ACHN (cell line): ENCODE data around the gene GNE.
A peak's percentile ranks its signal among the peaks of the same experiment; 100 is the strongest.
"Not testable (repeated sequence)": the region's sequence is repeated elsewhere in the genome, so short reads cannot be mapped to it uniquely, and the experiment has no call there.

Source experiments
- DNase-seq: peaks from one replicate; pipeline ENCODE4 v3.0.0-alpha.2; 2015
- in situ Hi-C: cut with HindIII; loops from 2 replicates; pipeline ENCODE4 v1.10.0; 2017; ENCODE audit warnings: low sequenced_read_pairs, low pct_ligation_motif_present, low pct_unique_long_range_greater_than_20kb

The GNE gene

DNA sequence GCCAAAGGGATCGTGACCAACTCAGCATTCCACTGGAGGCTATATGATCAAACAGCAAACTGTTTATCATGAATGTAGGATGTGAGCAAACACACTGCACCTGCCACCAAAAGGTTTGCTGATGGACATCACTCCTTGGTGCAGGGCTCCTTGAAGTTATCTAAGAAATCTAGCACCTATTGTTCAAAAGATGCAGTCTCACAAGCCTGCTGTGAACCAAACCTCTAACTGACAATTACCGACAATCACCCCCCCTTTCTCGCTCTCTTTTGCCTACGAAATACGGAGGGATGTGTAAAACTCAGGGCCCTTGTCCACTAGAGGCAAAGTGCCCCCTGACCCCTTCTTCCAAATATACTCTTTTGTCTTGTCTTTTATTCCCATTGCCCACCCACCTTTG is 70.0 kb downstream of the GNE start:
- DNase-seq, result no peak
- in situ Hi-C loops, result no loop called here

DNA sequence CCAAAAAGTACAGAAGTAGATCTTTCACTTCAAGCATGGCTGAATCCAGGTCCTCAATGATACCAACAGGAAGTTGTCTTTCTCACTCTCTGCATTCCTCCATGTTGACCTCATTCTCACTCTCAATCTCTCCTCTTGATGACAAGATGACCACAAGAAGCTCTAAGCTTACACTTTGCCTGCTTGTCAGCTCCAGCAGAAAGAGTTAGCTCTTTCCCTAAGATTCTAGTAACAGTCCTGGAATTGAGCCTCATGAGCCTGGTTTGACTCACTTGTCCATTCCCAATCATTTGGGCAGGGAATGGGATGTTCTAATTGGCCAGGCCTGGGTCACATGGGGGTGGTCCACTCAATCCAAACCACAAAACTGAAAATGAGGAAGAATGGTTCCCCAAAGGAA is 70.8 kb downstream of the GNE start:
- in situ Hi-C loops, result no loop called here
- peak; percentile 63 for DNase-seq

- DNase-seq, in situ Hi-C loops: not testable (repeated sequence)
These were observed 78.0 kb downstream of the GNE start for GRCh38 chr9:36180243-36180642.

GRCh38 chr9:36177571-36177970 is 80.7 kb downstream of the GNE start:
- in situ Hi-C loops, result no loop called here
- DNase-seq, result no peak

- in situ Hi-C loops, DNase-seq: not testable (repeated sequence)
These were observed 81.8 kb downstream of the GNE start for GRCh38 chr9:36176496-36176895.

DNA sequence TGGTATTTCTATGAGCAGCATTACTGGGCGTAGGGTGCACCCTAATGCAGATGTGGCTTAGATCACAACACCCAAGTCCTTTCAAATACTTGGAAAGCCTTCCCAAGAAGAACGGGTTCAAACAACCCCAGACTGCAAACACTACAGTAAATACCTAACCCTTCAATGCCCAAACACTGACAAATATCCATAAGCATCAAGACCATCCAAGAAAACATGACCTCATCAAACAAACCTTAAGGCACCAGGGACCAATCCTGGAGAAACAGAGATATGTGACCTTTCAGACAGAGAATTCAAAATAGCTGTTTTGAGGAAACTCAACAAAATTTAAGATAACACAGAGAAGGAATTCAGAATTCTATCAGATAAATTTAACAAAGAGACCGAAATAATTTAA is 83.0 kb downstream of the GNE start:
- DNase-seq, in situ Hi-C loops: not testable (repeated sequence)

DNA sequence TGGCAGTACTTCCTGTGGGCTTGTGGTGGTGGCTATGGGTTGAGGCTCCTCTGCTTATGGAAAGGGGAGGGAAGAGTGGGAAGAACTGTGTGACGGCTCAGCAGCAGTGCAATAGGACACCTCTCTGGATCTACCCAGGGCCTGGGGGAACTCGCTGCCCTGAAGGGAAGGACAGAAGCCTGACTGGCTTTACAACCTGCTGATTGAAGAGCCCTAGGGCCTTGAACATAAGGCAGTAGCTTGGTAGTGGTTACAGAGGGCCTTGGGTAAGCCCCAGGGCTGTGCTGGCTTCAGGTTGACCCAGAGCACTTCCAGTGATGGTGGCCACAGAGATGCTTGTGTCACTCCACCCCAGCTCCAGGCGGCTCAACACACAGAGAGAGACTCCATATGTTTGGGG is 83.5 kb downstream of the GNE start:
- no peak for DNase-seq
- in situ Hi-C loops, result no loop called here

- in situ Hi-C loops, result no loop called here
These were observed 84.0 kb downstream of the GNE start for GRCh38 chr9:36174271-36174670.

DNA sequence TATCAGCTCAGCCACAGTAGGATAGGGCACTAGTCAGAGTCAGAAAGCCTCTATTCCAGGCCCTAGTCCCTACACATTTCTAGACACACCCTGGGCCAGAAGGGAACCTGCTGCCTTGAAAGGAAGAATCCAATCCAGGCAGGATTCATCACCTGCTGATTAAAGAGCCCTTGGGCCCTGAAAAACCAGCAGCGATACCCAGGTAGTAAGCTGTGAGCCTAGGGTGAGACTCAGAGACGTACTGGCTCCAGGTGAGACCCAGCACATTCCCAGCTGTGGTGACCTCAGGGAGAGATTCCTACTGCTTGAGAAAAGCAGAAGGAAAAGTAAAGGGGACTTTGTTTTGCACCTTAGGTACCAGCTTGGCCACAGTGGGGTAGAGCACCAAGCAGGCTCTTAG is 84.4 kb downstream of the GNE start:
- DNase-seq, result no peak
- in situ Hi-C loops, result no loop called here

More at GRCh38 chr9:36174271-36174670, 84.0 kb downstream of the GNE start:
- DNase-seq, result no peak

- in situ Hi-C loops, result no loop called here
- DNase-seq, result no peak
These were observed 87.7 kb downstream of the GNE start for GRCh38 chr9:36170531-36170930.

DNA sequence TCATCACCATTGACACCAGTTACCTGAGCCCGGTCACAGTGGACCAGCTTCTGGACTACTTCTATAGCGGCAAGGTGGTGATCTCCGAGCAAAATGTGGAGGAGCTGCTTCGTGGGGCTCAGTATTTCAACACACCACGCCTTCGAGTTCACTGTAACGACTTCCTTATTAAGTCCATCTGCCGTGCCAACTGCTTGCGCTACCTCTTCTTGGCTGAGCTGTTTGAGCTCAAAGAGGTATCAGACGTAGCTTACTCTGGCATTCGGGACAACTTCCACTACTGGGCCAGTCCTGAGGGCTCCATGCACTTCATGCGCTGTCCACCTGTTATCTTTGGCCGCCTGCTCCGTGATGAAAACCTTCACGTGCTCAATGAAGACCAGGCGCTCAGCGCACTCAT is 88.5 kb downstream of the GNE start:
- in situ Hi-C loops, result no loop called here
- no peak for DNase-seq

- in situ Hi-C loops, result no loop called here
- no peak for DNase-seq
These were observed 89.1 kb downstream of the GNE start, which contains the start of gene CCIN for GRCh38 chr9:36169166-36169565. Gene CCIN, plus strand, starts transcription at chr9:36169388. Its CDS starts 115 bp downstream, at chr9:36169503.

GRCh38 chr9:36166168-36166927 is 91.9 kb downstream of the GNE start:
- in situ Hi-C loops, result no loop called here
- DNase-seq, result peak; percentile 80

DNA sequence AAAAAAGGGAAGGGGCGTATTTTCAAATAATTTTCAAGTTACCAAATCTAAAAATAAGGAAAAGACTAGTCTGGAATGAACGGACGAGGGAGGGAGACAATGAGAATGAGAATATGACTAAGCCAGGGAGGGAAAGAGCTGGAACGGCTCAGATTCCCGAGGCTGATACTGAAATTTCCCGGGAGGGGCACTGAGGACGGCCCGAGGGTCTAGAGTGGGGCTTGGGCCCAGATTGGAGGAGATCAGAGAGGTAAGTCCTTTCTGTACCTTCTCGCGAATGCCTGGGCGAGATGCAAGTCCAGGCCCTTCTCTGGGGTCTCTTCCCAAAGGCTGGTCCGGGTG is 92.5 kb downstream of the GNE start:
- DNase-seq, result no peak
- in situ Hi-C loops, result no loop called here

GRCh38 chr9:36164989-36165388 is 93.3 kb downstream of the GNE start:
- in situ Hi-C loops, result no loop called here
- DNase-seq, result no peak
